HepG2 (cell line): ENCODE data around the gene PRELP.

Experiments
- DPF2 ChIP-seq: sonication (generic); formaldehyde crosslinking; IDR thresholded peaks from 2 replicates; pipeline ENCODE4 v1.4.0; 2020; ENCODE audit warnings: mild to moderate bottlenecking, low read depth, missing genetic modification reagents, borderline replicate concordance
- GTF2F1 ChIP-seq: fragments of 150-350 bp; IDR thresholded peaks from 2 replicates; pipeline ENCODE4 v1.6.1; 2014; ENCODE audit warnings: low read length
- KDM5B ChIP-seq: sonication (generic); formaldehyde crosslinking; IDR thresholded peaks from 2 replicates; pipeline ENCODE4 v1.4.0; 2020; ENCODE audit warnings: missing genetic modification reagents, mild to moderate bottlenecking, borderline replicate concordance
- MAFF ChIP-seq: IDR thresholded peaks from 2 replicates; pipeline ENCODE4 v1.6.1; 2011; ENCODE audit warnings: low read depth, low read length, improper control_type of control experiment
- POLR2A ChIP-seq, 2 experiments: IDR thresholded peaks; 2 replicates each; pipeline ENCODE4 v1.6.1; 2011; ENCODE audit warnings: low read depth in 2 of 2, low read length in 2 of 2, mild to moderate bottlenecking in 1 of 2, moderate library complexity in 1 of 2; ENCODE audit not compliant: insufficient read depth in 1 of 2
- POLR2AphosphoS2 ChIP-seq: IDR thresholded peaks from 2 replicates; pipeline ENCODE4 v1.6.1; 2011; ENCODE audit warnings: low read depth, low read length, improper control_type of control experiment
- TAF1 ChIP-seq: sonication (generic); formaldehyde crosslinking; IDR thresholded peaks from 2 replicates; pipeline ENCODE4 v1.4.0; 2020; ENCODE audit warnings: missing genetic modification reagents
- ZNF562 ChIP-seq: sonication (generic); formaldehyde crosslinking; IDR thresholded peaks from 2 replicates; pipeline ENCODE4 v1.8.0; 2022; ENCODE audit warnings: missing genetic modification reagents, borderline replicate concordance
- TF ChIP-seq, protein P1 (sequence below): sonication (generic); formaldehyde crosslinking; IDR thresholded peaks from 2 replicates; pipeline ENCODE4 v1.4.0; 2020; ENCODE audit warnings: missing genetic modification reagents
- TF ChIP-seq, protein P2 (sequence below): sonication (generic); formaldehyde crosslinking; IDR thresholded peaks from 2 replicates; pipeline ENCODE4 v1.5.0; 2020; ENCODE audit warnings: mild to moderate bottlenecking, missing genetic modification reagents, moderate library complexity
- TF ChIP-seq, protein P3 (sequence below): sonication (generic); formaldehyde crosslinking; IDR thresholded peaks from 2 replicates; pipeline ENCODE4 v1.8.0; 2022; ENCODE audit warnings: missing genetic modification reagents, mild to moderate bottlenecking, borderline replicate concordance
- TF ChIP-seq, protein P4 (sequence below): sonication (generic); formaldehyde crosslinking; IDR thresholded peaks from 2 replicates; pipeline ENCODE4 v1.5.1; 2020; ENCODE audit warnings: mild to moderate bottlenecking, moderate library complexity, missing genetic modification reagents

DNA sequence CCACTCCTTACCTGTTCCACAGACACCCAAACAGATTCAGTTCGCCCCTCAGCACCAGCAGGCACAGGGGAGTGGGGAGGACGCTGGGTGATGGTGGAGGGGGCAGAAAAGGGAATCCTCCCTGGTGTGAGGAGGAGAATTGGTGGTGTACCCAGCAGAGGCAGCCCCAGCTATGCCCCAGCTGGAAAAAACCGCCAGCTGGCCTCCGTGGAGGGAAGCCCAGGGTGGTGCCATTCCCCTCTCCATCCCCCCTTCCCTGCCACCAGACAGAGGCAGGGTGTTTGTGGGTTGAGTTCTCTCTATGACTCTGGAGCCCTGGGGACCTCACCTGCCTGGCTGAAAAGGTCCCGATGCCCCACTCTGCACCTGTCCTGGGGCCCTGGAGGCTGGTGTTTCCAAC lies 46.2 kb downstream of the PRELP start:
- TF ChIP-seq GTF2F1, result no peak
- TF ChIP-seq, protein P1, sequence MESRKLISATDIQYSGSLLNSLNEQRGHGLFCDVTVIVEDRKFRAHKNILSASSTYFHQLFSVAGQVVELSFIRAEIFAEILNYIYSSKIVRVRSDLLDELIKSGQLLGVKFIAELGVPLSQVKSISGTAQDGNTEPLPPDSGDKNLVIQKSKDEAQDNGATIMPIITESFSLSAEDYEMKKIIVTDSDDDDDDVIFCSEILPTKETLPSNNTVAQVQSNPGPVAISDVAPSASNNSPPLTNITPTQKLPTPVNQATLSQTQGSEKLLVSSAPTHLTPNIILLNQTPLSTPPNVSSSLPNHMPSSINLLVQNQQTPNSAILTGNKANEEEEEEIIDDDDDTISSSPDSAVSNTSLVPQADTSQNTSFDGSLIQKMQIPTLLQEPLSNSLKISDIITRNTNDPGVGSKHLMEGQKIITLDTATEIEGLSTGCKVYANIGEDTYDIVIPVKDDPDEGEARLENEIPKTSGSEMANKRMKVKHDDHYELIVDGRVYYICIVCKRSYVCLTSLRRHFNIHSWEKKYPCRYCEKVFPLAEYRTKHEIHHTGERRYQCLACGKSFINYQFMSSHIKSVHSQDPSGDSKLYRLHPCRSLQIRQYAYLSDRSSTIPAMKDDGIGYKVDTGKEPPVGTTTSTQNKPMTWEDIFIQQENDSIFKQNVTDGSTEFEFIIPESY (CRISPR knock-in tag), result no peak
- no peak for TF ChIP-seq ZNF562 (CRISPR knock-in tag)
- TF ChIP-seq, protein P2, sequence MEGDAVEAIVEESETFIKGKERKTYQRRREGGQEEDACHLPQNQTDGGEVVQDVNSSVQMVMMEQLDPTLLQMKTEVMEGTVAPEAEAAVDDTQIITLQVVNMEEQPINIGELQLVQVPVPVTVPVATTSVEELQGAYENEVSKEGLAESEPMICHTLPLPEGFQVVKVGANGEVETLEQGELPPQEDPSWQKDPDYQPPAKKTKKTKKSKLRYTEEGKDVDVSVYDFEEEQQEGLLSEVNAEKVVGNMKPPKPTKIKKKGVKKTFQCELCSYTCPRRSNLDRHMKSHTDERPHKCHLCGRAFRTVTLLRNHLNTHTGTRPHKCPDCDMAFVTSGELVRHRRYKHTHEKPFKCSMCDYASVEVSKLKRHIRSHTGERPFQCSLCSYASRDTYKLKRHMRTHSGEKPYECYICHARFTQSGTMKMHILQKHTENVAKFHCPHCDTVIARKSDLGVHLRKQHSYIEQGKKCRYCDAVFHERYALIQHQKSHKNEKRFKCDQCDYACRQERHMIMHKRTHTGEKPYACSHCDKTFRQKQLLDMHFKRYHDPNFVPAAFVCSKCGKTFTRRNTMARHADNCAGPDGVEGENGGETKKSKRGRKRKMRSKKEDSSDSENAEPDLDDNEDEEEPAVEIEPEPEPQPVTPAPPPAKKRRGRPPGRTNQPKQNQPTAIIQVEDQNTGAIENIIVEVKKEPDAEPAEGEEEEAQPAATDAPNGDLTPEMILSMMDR (CRISPR knock-in tag), result no peak
- TF ChIP-seq TAF1 (CRISPR knock-in tag), result no peak
- TF ChIP-seq, protein P3, sequence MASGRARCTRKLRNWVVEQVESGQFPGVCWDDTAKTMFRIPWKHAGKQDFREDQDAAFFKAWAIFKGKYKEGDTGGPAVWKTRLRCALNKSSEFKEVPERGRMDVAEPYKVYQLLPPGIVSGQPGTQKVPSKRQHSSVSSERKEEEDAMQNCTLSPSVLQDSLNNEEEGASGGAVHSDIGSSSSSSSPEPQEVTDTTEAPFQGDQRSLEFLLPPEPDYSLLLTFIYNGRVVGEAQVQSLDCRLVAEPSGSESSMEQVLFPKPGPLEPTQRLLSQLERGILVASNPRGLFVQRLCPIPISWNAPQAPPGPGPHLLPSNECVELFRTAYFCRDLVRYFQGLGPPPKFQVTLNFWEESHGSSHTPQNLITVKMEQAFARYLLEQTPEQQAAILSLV (CRISPR knock-in tag), result no peak
- TF ChIP-seq DPF2 (CRISPR knock-in tag), result no peak
- TF ChIP-seq, protein P4, sequence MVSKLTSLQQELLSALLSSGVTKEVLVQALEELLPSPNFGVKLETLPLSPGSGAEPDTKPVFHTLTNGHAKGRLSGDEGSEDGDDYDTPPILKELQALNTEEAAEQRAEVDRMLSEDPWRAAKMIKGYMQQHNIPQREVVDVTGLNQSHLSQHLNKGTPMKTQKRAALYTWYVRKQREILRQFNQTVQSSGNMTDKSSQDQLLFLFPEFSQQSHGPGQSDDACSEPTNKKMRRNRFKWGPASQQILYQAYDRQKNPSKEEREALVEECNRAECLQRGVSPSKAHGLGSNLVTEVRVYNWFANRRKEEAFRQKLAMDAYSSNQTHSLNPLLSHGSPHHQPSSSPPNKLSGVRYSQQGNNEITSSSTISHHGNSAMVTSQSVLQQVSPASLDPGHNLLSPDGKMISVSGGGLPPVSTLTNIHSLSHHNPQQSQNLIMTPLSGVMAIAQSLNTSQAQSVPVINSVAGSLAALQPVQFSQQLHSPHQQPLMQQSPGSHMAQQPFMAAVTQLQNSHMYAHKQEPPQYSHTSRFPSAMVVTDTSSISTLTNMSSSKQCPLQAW, result no peak
- no peak for TF ChIP-seq MAFF
- TF ChIP-seq KDM5B (CRISPR knock-in tag), result no peak
- TF ChIP-seq POLR2AphosphoS2, result no peak
- no peak for TF ChIP-seq POLR2A (IDR thresholded peaks at IDR 0.05; ENCODE audit: insufficient read depth in 1 of 2, low read depth in 2 of 2, low read length in 2 of 2)
